Neural progenitor cell (in vitro differentiated cells): ENCODE results near the gene TIMM22. TPM values are rescaled to one million over a fixed set of nuclear protein-coding genes. Genes with fewer than 3 reads are reported as not detected.

ENCODE experiments used
- DNase-seq: peaks from one replicate; pipeline ENCODE4 v3.0.0-alpha.2; 2016; ENCODE audit warnings: low spot score
- H2AFZ ChIP-seq: fragments of 200-600 bp; sonication (generic); replicated peaks from 2 replicates; pipeline ENCODE4 v1.6.1; 2016; ENCODE audit warnings: antibody characterized with exemption
- H3F3A ChIP-seq: fragments of 200-600 bp; sonication (generic); 2 replicates; pipeline ENCODE4 v1.6.1; 2016; ENCODE audit warnings: antibody characterized with exemption, low read depth
- H3K27ac ChIP-seq: fragments of 200-600 bp; sonication (generic); 2 replicates; pipeline ENCODE4 v1.5.1; 2016; ENCODE audit warnings: mild to moderate bottlenecking
- H3K27me3 ChIP-seq: fragments of 200-600 bp; sonication (generic); 2 replicates; pipeline ENCODE4 v1.6.1; 2016; ENCODE audit warnings: mild to moderate bottlenecking, moderate library complexity
- H3K36me3 ChIP-seq: fragments of 200-600 bp; sonication (generic); 2 replicates; pipeline ENCODE4 v1.5.1; 2016
- H3K4me1 ChIP-seq: fragments of 200-600 bp; sonication (generic); 2 replicates; pipeline ENCODE4 v1.6.1; 2016; ENCODE audit warnings: mixed run types
- H3K4me2 ChIP-seq: fragments of 200-600 bp; sonication (generic); 2 replicates; pipeline ENCODE4 v1.6.1; 2016
- H3K4me3 ChIP-seq: fragments of 200-600 bp; sonication (generic); 2 replicates; pipeline ENCODE4 v1.5.1; 2016
- H3K79me2 ChIP-seq: fragments of 200-600 bp; sonication (generic); 2 replicates; pipeline ENCODE4 v1.6.1; 2016; ENCODE audit warnings: low read depth
- H3K9ac ChIP-seq: fragments of 200-600 bp; sonication (generic); 2 replicates; pipeline ENCODE4 v1.6.1; 2016
- H3K9me3 ChIP-seq: fragments of 200-600 bp; sonication (generic); 2 replicates; pipeline ENCODE4 v1.5.1; 2016; ENCODE audit warnings: low read depth
- H4K20me1 ChIP-seq: fragments of 200-600 bp; sonication (generic); 2 replicates; pipeline ENCODE4 v1.6.1; 2016; ENCODE audit warnings: low read depth
- H3K27ac Mint-ChIP-seq: 3 replicates; pipeline ENCODE4 v1.8.0; 2021; ENCODE audit warnings: mixed read lengths
- H3K27me3 Mint-ChIP-seq: 2 replicates; pipeline ENCODE4 v1.8.0; 2022; ENCODE audit warnings: low read depth, mild to moderate bottlenecking, inconsistent platforms, moderate library complexity, mixed read lengths; ENCODE audit not compliant: insufficient read depth
- H3K36me3 Mint-ChIP-seq: 3 replicates; pipeline ENCODE4 v1.8.0; 2021; ENCODE audit warnings: mixed read lengths
- H3K4me1 Mint-ChIP-seq: 3 replicates; pipeline ENCODE4 v1.8.0; 2021; ENCODE audit warnings: mixed read lengths
- H3K4me3 Mint-ChIP-seq: 3 replicates; pipeline ENCODE4 v1.8.0; 2021; ENCODE audit warnings: mild to moderate bottlenecking, moderate library complexity, mixed read lengths
- H3K9me3 Mint-ChIP-seq: 3 replicates; pipeline ENCODE4 v1.8.0; 2020; ENCODE audit warnings: mixed read lengths
- EZH2 ChIP-seq: fragments of 200-600 bp; sonication (generic); IDR thresholded peaks from 2 replicates; pipeline ENCODE4 v1.6.1; 2017; ENCODE audit warnings: antibody characterized with exemption, mild to moderate bottlenecking, moderate library complexity
- EZH2phosphoT487 ChIP-seq: fragments of 200-600 bp; sonication (generic); IDR thresholded peaks from 2 replicates; pipeline ENCODE4 v1.6.1; 2017; ENCODE audit warnings: antibody characterized with exemption
- total RNA-seq: library from RNA; depleted of rRNA; stranded (reverse); fragments of >200 nt; gene quantifications from 2 replicates; pipeline ENCODE4 v1.2.3, GENCODE V29; 2015; ENCODE audit warnings: low replicate concordance
- TF ChIP-seq, protein P1 (sequence below): fragments of 200-600 bp; sonication (generic); IDR thresholded peaks from 2 replicates; pipeline ENCODE4 v1.5.1; 2017; ENCODE audit warnings: antibody characterized with exemption, mild to moderate bottlenecking

Gene TIMM22
- total RNA-seq, 1 donor from 2014 or later = 11.7 TPM

DNA sequence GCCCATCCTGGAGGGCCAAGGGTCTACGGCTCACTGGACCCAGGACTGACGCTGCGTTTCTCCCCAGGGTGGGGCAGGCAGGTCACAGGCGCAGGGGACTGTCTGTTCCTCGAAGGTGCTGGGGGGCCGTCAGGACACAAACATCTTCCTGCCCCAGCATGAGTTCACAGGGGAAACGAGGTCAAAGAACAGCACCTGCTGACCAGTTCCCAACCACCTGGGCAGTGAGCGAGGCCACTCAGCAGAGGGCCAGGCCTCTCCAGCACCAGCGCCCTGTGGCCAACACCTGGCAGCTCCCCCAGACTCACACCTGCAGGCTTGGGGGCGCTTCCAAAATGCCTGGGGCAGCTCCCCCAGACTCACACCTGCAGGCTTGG lies 29.7 kb downstream of the TIMM22 start:
- Mint-ChIP-seq H3K27ac (no peak overlapping the region), H3K9me3 (no peaks in the 10 kb centered on the region), H3K4me1 (peaks cover 20% of the 10 kb centered on the region), H3K4me3 (no peak overlapping the region), H3K36me3 (peaks cover 4% of the 10 kb centered on the region), H3K27me3 (no peaks in the 10 kb centered on the region)
- no peak overlapping the region for H3K9ac ChIP-seq
- no peak overlapping the region for H3K4me3 ChIP-seq
- H3K9me3 ChIP-seq = no peaks in the 10 kb centered on the region
- no peak overlapping the region for H3K4me2 ChIP-seq
- H3K36me3 ChIP-seq = no peaks in the 10 kb centered on the region
- H2AFZ ChIP-seq = no peak overlapping the region
- H3K79me2 ChIP-seq = no peaks in the 10 kb centered on the region
- DNase-seq = no peak
- peaks cover 8% of the 10 kb centered on the region for H3F3A ChIP-seq
- no peak for TF ChIP-seq EZH2phosphoT487
- no peak for TF ChIP-seq EZH2
- TF ChIP-seq, protein P1, sequence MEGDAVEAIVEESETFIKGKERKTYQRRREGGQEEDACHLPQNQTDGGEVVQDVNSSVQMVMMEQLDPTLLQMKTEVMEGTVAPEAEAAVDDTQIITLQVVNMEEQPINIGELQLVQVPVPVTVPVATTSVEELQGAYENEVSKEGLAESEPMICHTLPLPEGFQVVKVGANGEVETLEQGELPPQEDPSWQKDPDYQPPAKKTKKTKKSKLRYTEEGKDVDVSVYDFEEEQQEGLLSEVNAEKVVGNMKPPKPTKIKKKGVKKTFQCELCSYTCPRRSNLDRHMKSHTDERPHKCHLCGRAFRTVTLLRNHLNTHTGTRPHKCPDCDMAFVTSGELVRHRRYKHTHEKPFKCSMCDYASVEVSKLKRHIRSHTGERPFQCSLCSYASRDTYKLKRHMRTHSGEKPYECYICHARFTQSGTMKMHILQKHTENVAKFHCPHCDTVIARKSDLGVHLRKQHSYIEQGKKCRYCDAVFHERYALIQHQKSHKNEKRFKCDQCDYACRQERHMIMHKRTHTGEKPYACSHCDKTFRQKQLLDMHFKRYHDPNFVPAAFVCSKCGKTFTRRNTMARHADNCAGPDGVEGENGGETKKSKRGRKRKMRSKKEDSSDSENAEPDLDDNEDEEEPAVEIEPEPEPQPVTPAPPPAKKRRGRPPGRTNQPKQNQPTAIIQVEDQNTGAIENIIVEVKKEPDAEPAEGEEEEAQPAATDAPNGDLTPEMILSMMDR = no peak
- H3K27ac ChIP-seq = no peak overlapping the region
- peaks cover 12% of the 10 kb centered on the region for H3K4me1 ChIP-seq
- peaks cover 12% of the 10 kb centered on the region for H3K27me3 ChIP-seq
- peaks cover 28% of the 10 kb centered on the region for H4K20me1 ChIP-seq

DNA sequence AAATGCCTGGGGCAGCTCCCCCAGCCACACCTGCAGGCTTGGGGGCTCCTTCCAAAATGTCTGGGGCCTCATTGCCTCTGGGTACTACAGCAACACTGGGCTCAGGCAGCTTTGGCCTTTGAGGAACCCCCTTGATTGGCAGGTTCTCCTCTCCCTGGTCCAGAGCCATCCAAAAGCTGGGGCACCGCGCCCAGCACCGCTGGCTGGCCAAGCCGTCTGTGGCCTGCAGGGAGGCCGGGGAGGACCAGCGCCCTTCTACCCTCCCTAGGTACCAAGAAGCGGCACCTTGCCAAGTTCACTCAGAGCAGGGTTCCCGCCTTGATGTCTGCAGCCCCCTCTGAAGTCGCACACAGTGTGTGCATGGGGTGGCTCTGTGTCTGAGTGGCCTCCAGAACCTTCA lies 30.1 kb downstream of the TIMM22 start:
- peaks cover 14% of the 10 kb centered on the region for H3K4me1 ChIP-seq
- Mint-ChIP-seq H3K4me3 (no peak overlapping the region), H3K9me3 (no peaks in the 10 kb centered on the region)

DNA sequence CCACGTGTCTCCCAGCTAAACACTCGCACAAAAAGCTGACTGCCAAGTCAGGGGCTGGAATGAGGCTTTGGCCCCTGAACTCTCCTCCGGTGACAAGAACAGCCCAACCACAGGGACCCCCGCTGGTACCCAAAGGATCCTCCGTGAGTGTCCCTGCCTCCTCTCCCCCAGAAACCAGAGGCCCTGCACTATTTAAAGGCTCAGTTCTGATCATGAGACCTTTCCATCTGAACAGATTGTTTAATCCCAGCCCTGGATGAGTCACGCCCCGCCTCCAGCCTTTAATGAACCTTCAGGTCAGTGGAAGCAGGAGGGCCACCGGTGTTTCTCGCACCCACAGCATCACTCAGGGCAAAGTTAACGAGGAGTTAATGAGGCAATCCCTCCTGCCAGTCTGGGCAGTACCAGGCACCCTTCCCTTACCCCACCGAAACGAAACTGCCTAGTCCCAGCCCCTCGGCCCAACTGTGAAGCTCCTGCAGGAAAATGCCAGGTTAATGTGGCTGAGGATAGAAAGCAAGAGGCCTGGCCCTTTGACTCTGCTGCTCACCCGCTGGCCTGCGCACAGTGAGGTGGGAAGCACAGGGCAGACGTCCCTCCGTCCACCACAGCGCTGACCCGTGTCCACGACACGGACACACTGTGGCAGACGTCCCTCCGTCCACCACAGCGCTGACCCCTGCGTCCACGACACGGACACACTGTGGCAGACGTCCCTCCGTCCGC lies 32.4 kb downstream of the TIMM22 start:
- Histone ChIP-seq H2AFZ (no peak overlapping the region), H3K27me3 (peaks cover 27% of the 10 kb centered on the region), H3K4me2 (no peak overlapping the region), H3K4me3 (no peak overlapping the region), H3K4me1 (peaks cover 5% of the 10 kb centered on the region), H3K9ac (no peak overlapping the region), H3K79me2 (no peaks in the 10 kb centered on the region), H3K9me3 (no peaks in the 10 kb centered on the region), H3F3A (peaks cover 8% of the 10 kb centered on the region), H4K20me1 (peaks cover 26% of the 10 kb centered on the region), H3K36me3 (no peaks in the 10 kb centered on the region), H3K27ac (no peak overlapping the region)
- Mint-ChIP-seq H3K27ac (no peak overlapping the region), H3K27me3 (no peaks in the 10 kb centered on the region), H3K9me3 (no peaks in the 10 kb centered on the region), H3K4me1 (peaks cover 30% of the 10 kb centered on the region), H3K36me3 (peaks cover 4% of the 10 kb centered on the region), H3K4me3 (peak overlapping the region; percentile 39)
- TF ChIP-seq EZH2phosphoT487 (no peak), EZH2 (no peak)
- TF ChIP-seq, protein P1 = no peak
- no peak for DNase-seq

More for the DNA sequence above, 30.1 kb downstream of the TIMM22 start:
- Histone ChIP-seq H3F3A (peaks cover 8% of the 10 kb centered on the region), H3K27ac (no peak overlapping the region), H3K79me2 (no peaks in the 10 kb centered on the region), H2AFZ (no peak overlapping the region), H3K4me2 (no peak overlapping the region), H4K20me1 (peaks cover 30% of the 10 kb centered on the region), H3K27me3 (peaks cover 17% of the 10 kb centered on the region), H3K9me3 (no peaks in the 10 kb centered on the region), H3K9ac (no peak overlapping the region), H3K36me3 (no peaks in the 10 kb centered on the region), H3K4me3 (no peak overlapping the region)
- no peak overlapping the region for H3K27ac Mint-ChIP-seq
- H3K27me3 Mint-ChIP-seq = no peaks in the 10 kb centered on the region
- H3K4me1 Mint-ChIP-seq = peaks cover 20% of the 10 kb centered on the region
- H3K36me3 Mint-ChIP-seq = peaks cover 4% of the 10 kb centered on the region
- DNase-seq = no peak
- TF ChIP-seq EZH2 (no peak), EZH2phosphoT487 (no peak)
- TF ChIP-seq, protein P1 = no peak
